ENCODE results near the gene XAF1.

GRCh38 chr17:6796017-6796886 is 40.4 kb downstream of the XAF1 start:
- TF ChIP-seq CTCF (optimal IDR thresholded peaks at IDR 0.05 in 1 of 3, IDR thresholded peaks at IDR 0.05 in 1 of 3, conservative IDR thresholded peaks at IDR 0.05 in 1 of 3; ENCODE audit: extremely low read depth in 1 of 3, insufficient read depth in 2 of 3, low read length in 3 of 3) (no peak), EZH2 (IDR thresholded peaks at IDR 0.05; ENCODE audit: low read length) (no peak)

All from keratinocyte (primary cell).